ENCODE results near the gene CCDC172. TPM values are rescaled to one million over a fixed set of nuclear protein-coding genes. Genes with fewer than 3 reads are reported as not detected.

The CCDC172 gene
- total and polyA plus RNA-seq, 2 donors (not counting 1 experiment from before 2014, with no cell fraction given) = not detected

DNA sequence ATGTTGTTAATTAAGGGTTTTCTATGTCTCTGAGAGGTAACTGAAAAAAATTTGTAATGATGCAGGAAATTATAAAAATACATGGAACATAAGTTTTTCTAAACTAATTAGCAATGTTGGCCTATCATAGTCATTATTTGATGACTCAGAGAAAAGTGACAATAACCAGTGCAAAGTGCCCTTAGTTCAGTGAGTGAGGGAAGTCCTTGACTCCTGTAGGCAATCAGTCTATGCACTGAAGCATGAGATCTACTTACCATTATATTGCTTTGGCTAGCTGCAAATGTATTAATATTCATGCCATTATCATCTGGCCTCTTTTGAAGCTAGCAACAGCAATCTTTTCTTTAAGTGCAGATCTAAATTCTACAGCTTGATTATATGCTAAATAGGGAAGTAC lies 40.6 kb downstream of the CCDC172 start:
- H3K9ac ChIP-seq (ENCODE audit: insufficient read depth, low read length) = no peak overlapping the region
- H3K9me3 ChIP-seq (ENCODE audit: control insufficient read depth, insufficient read depth, low read depth, low read length) = no peaks in the 10 kb centered on the region
- no peaks in the 10 kb centered on the region for H4K20me1 ChIP-seq (ENCODE audit: control insufficient read depth, extremely low read depth, insufficient read depth, low read length)
- no peak overlapping the region for H3K4me2 ChIP-seq (ENCODE audit: extremely low read depth, insufficient read depth, low read length)
- TF ChIP-seq CTCF (conservative IDR thresholded peaks at IDR 0.05 in 1 of 2, IDR thresholded peaks at IDR 0.05 in 1 of 2; ENCODE audit: low read depth in 1 of 2, low read length in 2 of 2) = no peak
- TF ChIP-seq EZH2 (IDR thresholded peaks at IDR 0.05; ENCODE audit: low read length, missing control alignments) = no peak
- H3K36me3 ChIP-seq (ENCODE audit: control insufficient read depth, insufficient read depth, low read length) = no peaks in the 10 kb centered on the region
- no peak for DNase-seq (ENCODE audit: low read depth in 2 of 2)
- no peaks in the 10 kb centered on the region for H3K27me3 ChIP-seq (ENCODE audit: control insufficient read depth, insufficient read depth, low read length)
- no peaks in the 10 kb centered on the region for H3K79me2 ChIP-seq (ENCODE audit: control insufficient read depth, insufficient read depth, low read length)
- H3K27ac ChIP-seq (ENCODE audit: insufficient read depth, low read length) = no peak overlapping the region
- no peak overlapping the region for H3K4me3 ChIP-seq (replicated peaks in 1 of 4; ENCODE audit: control extremely low read depth in 1 of 4, insufficient read depth in 1 of 4, low read depth in 3 of 4, low read length in 4 of 4)
- no peak overlapping the region for H2AFZ ChIP-seq (ENCODE audit: low read length)
- no peaks in the 10 kb centered on the region for H3K4me1 ChIP-seq (ENCODE audit: control insufficient read depth, extremely low read depth, insufficient read depth, low read length)

GRCh38 chr10:116371737-116372136 lies 47.5 kb downstream of the CCDC172 start:
- Histone ChIP-seq H3K4me2 (ENCODE audit: extremely low read depth, insufficient read depth, low read length) (peak overlapping the region; percentile 23), H3K27ac (ENCODE audit: insufficient read depth, low read length) (no peak overlapping the region)

DNA sequence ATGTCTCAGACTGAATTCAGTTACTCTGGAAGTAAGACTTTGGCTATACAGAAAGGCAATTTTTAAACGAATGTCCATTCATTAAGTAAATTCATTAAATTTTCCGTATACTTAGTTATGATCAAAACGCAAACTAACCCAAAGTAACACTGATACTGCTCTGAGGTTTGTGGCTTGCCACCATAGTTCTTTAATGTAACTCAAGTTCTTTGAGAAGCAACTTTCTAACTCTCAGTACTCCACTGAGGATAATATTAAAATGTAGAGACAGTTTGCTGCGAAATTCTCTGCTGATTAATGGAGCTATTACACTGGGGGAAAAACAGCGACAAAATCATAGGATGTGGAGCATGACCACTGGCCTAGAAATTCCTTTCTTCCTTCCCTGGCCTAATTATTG lies 58.0 kb downstream of the CCDC172 start:
- Histone ChIP-seq H3K4me3 (replicated peaks in 1 of 4; ENCODE audit: control extremely low read depth in 1 of 4, insufficient read depth in 1 of 4, low read depth in 3 of 4, low read length in 4 of 4) (no peak overlapping the region), H3K27me3 (ENCODE audit: control insufficient read depth, insufficient read depth, low read length) (no peaks in the 10 kb centered on the region), H2AFZ (ENCODE audit: low read length) (no peak overlapping the region), H4K20me1 (ENCODE audit: control insufficient read depth, extremely low read depth, insufficient read depth, low read length) (no peaks in the 10 kb centered on the region), H3K9ac (ENCODE audit: insufficient read depth, low read length) (no peak overlapping the region), H3K79me2 (ENCODE audit: control insufficient read depth, insufficient read depth, low read length) (no peaks in the 10 kb centered on the region), H3K4me1 (ENCODE audit: control insufficient read depth, extremely low read depth, insufficient read depth, low read length) (no peaks in the 10 kb centered on the region), H3K36me3 (ENCODE audit: control insufficient read depth, insufficient read depth, low read length) (no peaks in the 10 kb centered on the region), H3K9me3 (ENCODE audit: control insufficient read depth, insufficient read depth, low read depth, low read length) (no peaks in the 10 kb centered on the region), H3K4me2 (ENCODE audit: extremely low read depth, insufficient read depth, low read length) (no peak overlapping the region), H3K27ac (ENCODE audit: insufficient read depth, low read length) (no peak overlapping the region)
- no peak for TF ChIP-seq CTCF (conservative IDR thresholded peaks at IDR 0.05 in 1 of 2, IDR thresholded peaks at IDR 0.05 in 1 of 2; ENCODE audit: low read depth in 1 of 2, low read length in 2 of 2)
- no peak for TF ChIP-seq EZH2 (IDR thresholded peaks at IDR 0.05; ENCODE audit: low read length, missing control alignments)
- DNase-seq (ENCODE audit: low read depth in 2 of 2) = no peak

More at GRCh38 chr10:116371737-116372136, 47.5 kb downstream of the CCDC172 start:
- Histone ChIP-seq H2AFZ (ENCODE audit: low read length) (peak overlapping the region; percentile 85), H3K4me1 (ENCODE audit: control insufficient read depth, extremely low read depth, insufficient read depth, low read length) (no peaks in the 10 kb centered on the region), H3K9me3 (ENCODE audit: control insufficient read depth, insufficient read depth, low read depth, low read length) (no peaks in the 10 kb centered on the region), H3K4me3 (replicated peaks in 1 of 4; ENCODE audit: control extremely low read depth in 1 of 4, insufficient read depth in 1 of 4, low read depth in 3 of 4, low read length in 4 of 4) (peak overlapping the region in 1 of 4 experiments; percentile 49), H3K27me3 (ENCODE audit: control insufficient read depth, insufficient read depth, low read length) (no peaks in the 10 kb centered on the region), H3K79me2 (ENCODE audit: control insufficient read depth, insufficient read depth, low read length) (no peaks in the 10 kb centered on the region), H3K9ac (ENCODE audit: insufficient read depth, low read length) (no peak overlapping the region), H4K20me1 (ENCODE audit: control insufficient read depth, extremely low read depth, insufficient read depth, low read length) (no peaks in the 10 kb centered on the region), H3K36me3 (ENCODE audit: control insufficient read depth, insufficient read depth, low read length) (no peaks in the 10 kb centered on the region)
- peak in 1 of 2 donors; percentile 47 for DNase-seq (ENCODE audit: low read depth in 2 of 2)
- TF ChIP-seq CTCF (conservative IDR thresholded peaks at IDR 0.05 in 1 of 2, IDR thresholded peaks at IDR 0.05 in 1 of 2; ENCODE audit: low read depth in 1 of 2, low read length in 2 of 2) (no peak), EZH2 (IDR thresholded peaks at IDR 0.05; ENCODE audit: low read length, missing control alignments) (no peak)
